Thoracic aorta (tissue), 2 donors: ENCODE results near the gene PDE9A. TPM values are rescaled to one million over a fixed set of nuclear protein-coding genes. Genes with fewer than 3 reads are reported as not detected.

ENCODE experiments used
- ATAC-seq: fragments of 150-250 bp; one replicate; pipeline ENCODE4 v1.8.0; 2017; ENCODE audit warnings: low read depth; ENCODE audit not compliant: insufficient number of reproducible peaks, low FRiP score
- DNase-seq: peaks from one replicate; pipeline ENCODE4 v3.0.0-alpha.2; 2020; ENCODE audit warnings: low spot score
- H3K27ac ChIP-seq, 2 donors: fragments of 200-600 bp; sonication (generic); 1 replicate in 1 of 2; 2 replicates in 1 of 2; pipeline ENCODE4 v1.5.1; 2016; ENCODE audit warnings: mild to moderate bottlenecking in 2 of 2, moderate library complexity in 2 of 2
- H3K27me3 ChIP-seq: fragments of 200-600 bp; sonication (generic); replicated peaks from 2 replicates; pipeline ENCODE4 v1.6.0; 2016; ENCODE audit warnings: mild to moderate bottlenecking; ENCODE audit not compliant: insufficient read depth
- H3K36me3 ChIP-seq: fragments of 200-600 bp; sonication (generic); one replicate; pipeline ENCODE4 v1.5.1; 2016
- H3K4me1 ChIP-seq, 2 donors: fragments of 200-600 bp; sonication (generic); 1 replicate in 1 of 2; 2 replicates in 1 of 2; pipeline versions ENCODE4 v1.5.1 to v1.6.0; 2016; ENCODE audit warnings: low read depth in 2 of 2, mild to moderate bottlenecking in 1 of 2; ENCODE audit not compliant: control insufficient read depth in 1 of 2
- H3K4me3 ChIP-seq: fragments of 200-600 bp; sonication (generic); 2 replicates; pipeline ENCODE4 v1.5.1; 2016; ENCODE audit warnings: mild to moderate bottlenecking
- H3K9me3 ChIP-seq: fragments of 200-600 bp; sonication (generic); 2 replicates; pipeline ENCODE4 v1.5.1; 2016
- CTCF ChIP-seq: fragments of 200-600 bp; sonication (generic); IDR thresholded peaks from one replicate; pipeline ENCODE4 v1.5.1; 2019; ENCODE audit warnings: antibody characterized with exemption
- total RNA-seq, 2 donors: library from RNA; depleted of rRNA; stranded (reverse); fragments of >200 nt; gene quantifications; one replicate each; pipeline versions ENCODE4 v1.1.0 to v1.2.3, GENCODE V29; 2016

Gene PDE9A
- total RNA-seq, 2 donors from 2014 or later, result 4.2 to 4.7 TPM

- Histone ChIP-seq H3K9me3 (no peaks in the 10 kb centered on the region), H3K4me3 (no peak overlapping the region), H3K36me3 (no peaks in the 10 kb centered on the region), H3K4me1 (no peaks in the 10 kb centered on the region), H3K27ac (no peak overlapping the region), H3K27me3 (no peaks in the 10 kb centered on the region)
- no peak for ATAC-seq
- no peak for TF ChIP-seq CTCF
- DNase-seq, result no peak
Observed at GRCh38 chr21:42644223-42645208, 8.9 kb upstream of the PDE9A start.

GRCh38 chr21:42645211-42646075 is 8.0 kb upstream of the PDE9A start:
- no peaks in the 10 kb centered on the region for H3K4me1 ChIP-seq
- H3K4me3 ChIP-seq, result no peak overlapping the region
- TF ChIP-seq CTCF, result no peak
- no peaks in the 10 kb centered on the region for H3K9me3 ChIP-seq
- no peaks in the 10 kb centered on the region for H3K36me3 ChIP-seq
- no peak overlapping the region for H3K27ac ChIP-seq
- no peak for ATAC-seq
- no peaks in the 10 kb centered on the region for H3K27me3 ChIP-seq
- DNase-seq, result no peak

- no peak for DNase-seq
- no peak for TF ChIP-seq CTCF
- no peak for ATAC-seq
Observed at GRCh38 chr21:42646076-42646825, 7.2 kb upstream of the PDE9A start.

GRCh38 chr21:42646836-42647235 is 6.6 kb upstream of the PDE9A start:
- no peaks in the 10 kb centered on the region for H3K36me3 ChIP-seq
- no peak for TF ChIP-seq CTCF
- ATAC-seq (no peak), DNase-seq (no peak)
- no peak overlapping the region for H3K27ac ChIP-seq
- H3K9me3 ChIP-seq, result no peaks in the 10 kb centered on the region
- H3K4me1 ChIP-seq, result no peaks in the 10 kb centered on the region
- no peak overlapping the region for H3K4me3 ChIP-seq
- no peaks in the 10 kb centered on the region for H3K27me3 ChIP-seq

More at GRCh38 chr21:42646076-42646825, 7.2 kb upstream of the PDE9A start:
- no peaks in the 10 kb centered on the region for H3K36me3 ChIP-seq
- H3K9me3 ChIP-seq, result no peaks in the 10 kb centered on the region
- H3K4me3 ChIP-seq, result no peak overlapping the region
- H3K27ac ChIP-seq, result no peak overlapping the region
- no peaks in the 10 kb centered on the region for H3K27me3 ChIP-seq
- H3K4me1 ChIP-seq, result no peaks in the 10 kb centered on the region
